Measurements from ENCODE around the gene TMEM238L.

DNA sequence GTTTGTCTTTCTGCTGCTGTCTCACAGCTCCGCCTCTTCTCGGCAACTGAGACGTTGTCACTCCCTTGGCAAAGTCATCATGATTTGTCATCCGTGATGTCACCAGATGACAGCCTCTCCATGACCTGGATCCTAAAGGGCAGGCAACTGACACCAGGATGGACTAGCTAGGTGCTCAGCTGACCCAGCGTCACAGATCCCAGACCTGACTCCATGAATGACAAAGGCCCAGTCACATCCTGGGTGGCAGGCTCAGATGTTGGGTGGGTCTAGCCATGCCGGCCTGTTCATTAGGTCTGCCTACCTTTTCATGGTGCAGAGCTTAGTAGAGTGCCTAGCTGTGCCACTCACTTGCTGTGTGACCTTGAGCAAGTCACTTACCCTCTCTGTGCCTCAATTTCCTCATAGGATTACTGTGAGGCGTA, 3.8 kb upstream of the TMEM238L start:
- TF ChIP-seq, protein P1, sequence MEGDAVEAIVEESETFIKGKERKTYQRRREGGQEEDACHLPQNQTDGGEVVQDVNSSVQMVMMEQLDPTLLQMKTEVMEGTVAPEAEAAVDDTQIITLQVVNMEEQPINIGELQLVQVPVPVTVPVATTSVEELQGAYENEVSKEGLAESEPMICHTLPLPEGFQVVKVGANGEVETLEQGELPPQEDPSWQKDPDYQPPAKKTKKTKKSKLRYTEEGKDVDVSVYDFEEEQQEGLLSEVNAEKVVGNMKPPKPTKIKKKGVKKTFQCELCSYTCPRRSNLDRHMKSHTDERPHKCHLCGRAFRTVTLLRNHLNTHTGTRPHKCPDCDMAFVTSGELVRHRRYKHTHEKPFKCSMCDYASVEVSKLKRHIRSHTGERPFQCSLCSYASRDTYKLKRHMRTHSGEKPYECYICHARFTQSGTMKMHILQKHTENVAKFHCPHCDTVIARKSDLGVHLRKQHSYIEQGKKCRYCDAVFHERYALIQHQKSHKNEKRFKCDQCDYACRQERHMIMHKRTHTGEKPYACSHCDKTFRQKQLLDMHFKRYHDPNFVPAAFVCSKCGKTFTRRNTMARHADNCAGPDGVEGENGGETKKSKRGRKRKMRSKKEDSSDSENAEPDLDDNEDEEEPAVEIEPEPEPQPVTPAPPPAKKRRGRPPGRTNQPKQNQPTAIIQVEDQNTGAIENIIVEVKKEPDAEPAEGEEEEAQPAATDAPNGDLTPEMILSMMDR (IDR thresholded peaks at IDR 0.05), result no peak
- TF ChIP-seq POLR2A (IDR thresholded peaks at IDR 0.05), result no peak
